GM21528 (cell line): ENCODE measurements around the gene KLF9.
"Not testable (repeated sequence)": the region's sequence is repeated elsewhere in the genome, so short reads cannot be mapped to it uniquely, and the experiment has no call there.

ENCODE experiments used
- ATAC-seq: cut with Tn5 transposase; IDR thresholded peaks from one replicate; pipeline ENCODE4 v1.9.1; 2021; ENCODE audit warnings: mild to moderate bottlenecking, moderate library complexity; ENCODE audit not compliant: unreplicated experiment, low FRiP score

Gene KLF9

DNA sequence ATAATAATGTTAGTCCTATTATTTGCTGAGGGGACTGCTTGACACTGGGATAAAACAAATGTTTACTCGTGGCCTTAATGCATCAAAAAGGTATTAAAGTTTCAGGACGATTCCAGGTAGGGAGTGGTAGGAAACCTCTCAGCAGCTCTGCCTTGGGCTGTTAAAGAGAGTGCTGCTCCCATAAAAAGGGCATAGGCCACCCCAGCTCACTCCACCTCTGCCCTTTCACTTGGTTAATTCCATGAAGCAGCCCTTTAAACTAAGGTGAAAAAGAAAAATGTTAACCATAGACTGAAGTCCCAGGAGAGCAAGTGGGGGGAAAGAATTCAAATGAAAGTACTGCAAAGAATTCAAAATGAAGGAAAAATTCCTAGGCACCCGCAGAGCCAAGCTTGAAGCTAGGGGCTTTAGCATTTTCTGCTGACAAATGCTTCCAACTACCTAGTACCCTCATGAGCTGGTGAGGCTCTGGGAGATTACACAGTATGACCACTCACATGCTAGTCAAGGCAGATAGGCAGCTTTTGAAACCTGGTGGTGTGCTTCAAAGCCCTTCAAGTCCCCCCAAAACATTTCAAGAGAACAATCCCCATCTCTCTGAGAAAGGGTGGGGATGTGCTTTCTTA is 8.5 kb downstream of the KLF9 start:
- ATAC-seq = peak; percentile 33

DNA sequence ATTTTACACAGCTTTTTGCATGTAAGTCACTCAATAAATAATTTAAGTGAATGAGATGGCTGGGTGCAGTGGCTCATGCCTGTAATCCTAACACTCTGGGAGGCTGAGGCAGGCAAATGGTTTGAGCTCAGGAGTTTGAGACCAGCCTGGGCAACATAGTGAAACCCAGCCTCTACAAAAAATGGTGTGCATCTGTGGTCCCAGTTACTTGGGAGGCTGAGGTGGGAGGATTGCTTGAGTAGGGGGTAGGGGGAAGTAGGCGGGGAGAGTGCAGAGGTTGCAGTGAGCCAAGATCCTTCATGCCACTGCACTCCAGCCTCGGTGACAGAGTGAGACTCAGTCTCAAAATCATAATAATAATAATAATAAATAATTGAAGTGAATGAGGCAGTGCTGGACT is 10.2 kb downstream of the KLF9 start:
- ATAC-seq = no peak

DNA sequence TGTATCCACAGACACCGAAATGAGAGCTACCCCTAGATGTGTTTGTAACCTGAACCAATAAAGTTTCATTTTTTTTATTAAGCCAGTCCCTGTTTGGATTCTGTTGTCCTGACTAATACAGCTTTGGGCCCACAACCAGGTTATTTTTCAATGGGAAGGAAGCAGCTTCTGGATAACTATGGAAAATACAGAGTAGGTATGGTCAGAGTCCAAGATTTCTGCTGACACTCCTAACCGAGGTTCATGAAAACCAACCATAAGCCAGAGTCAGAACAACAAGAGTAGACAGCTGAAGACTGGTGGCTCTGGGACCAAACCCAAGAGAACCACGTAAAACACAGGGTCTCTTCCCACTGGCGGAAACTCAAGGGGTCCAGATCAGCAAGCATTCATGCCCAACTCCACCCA is 10.8 kb downstream of the KLF9 start:
- no peak for ATAC-seq

DNA sequence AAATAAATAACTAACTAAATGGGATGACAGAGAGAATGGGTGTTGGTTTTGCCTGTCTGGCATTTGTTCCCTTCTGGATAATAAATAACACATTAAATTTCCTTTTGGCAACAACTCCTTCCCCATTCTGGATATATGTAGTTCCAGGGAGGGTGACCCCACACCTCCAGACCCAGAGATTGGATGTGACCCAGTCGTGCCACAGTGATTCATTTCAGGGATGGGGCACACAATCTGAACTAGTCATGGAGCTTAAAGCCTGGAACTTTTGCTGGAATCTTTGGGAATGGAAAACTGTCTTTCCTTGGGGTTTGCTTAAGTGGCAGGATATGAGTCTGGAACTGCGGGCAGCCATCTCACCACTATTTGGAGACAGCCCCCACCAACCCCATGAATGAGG is 11.3 kb downstream of the KLF9 start:
- no peak for ATAC-seq

DNA sequence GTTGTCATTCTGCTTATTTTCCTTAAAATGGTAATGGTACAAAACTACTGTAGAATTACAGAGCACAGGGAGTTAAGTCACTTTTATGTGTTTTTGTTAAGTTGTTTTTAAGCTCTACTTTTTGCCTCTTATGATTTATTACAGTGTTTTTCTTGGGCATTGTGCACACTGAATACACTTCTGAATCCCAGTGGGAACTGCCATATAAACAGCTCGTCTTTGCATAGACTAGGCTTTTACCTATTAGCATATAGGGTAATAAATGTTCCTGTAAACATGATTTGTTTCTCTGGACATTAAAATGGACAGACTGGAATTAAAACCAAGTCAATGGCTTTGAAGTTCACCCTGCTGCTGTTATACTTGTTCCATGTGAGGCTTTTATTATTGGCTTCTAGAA is 12.2 kb downstream of the KLF9 start:
- no peak for ATAC-seq

DNA sequence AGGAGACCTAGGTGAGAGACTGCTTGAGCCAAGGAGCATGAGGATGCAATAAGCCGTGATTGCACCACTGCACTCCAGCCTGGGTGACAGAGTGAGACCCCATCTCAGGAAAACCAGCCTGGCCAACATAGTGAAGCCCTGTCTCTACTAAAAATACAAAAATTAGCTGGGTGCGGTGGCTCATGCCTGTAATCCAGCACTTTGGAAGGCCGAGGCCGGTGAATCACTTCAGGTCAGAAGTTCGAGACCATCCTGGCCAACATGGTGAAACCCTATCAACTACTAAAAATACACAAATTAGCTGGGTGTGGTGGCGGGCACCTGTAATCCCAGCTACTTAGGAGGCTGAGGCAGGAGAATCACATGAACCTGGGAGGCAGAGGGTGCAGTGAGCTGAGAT is 13.2 kb downstream of the KLF9 start:
- ATAC-seq = not testable (repeated sequence)

DNA sequence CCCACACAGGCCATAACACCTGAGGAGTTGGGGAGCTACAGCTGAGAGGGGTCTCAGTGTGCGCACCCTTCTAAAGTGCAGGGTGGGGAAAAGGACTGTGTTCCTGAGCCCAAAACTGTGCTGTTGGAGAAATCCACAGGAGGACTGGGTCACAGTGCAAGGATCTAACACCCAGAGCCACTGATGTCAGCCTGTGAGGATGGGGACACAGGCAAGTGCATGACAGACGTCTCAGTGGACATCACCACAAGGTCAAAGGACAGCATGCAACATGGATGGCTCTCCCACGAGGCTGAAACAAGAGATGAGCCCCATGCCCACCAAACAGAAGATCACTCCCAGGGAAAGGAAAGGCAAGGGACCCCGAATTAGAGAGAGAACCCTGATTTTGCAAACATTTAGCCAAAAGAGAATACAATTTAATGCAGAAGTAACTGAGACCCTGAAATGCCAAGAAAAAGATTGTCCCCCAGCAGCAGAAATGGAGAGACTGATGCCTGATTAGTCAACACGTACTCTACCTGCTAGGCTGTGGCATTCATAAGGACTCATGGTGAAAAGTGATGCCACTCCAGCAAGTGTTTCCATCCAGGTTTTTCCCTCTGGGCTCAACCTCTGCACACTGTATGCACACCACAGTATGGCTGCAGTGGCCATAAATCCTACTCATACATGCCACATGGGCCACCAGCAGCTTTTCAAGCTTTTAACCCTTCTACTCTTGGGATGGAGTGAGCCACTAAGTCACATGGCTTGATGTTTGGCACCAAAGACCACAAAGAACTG is 14.2 kb downstream of the KLF9 start:
- no peak for ATAC-seq

DNA sequence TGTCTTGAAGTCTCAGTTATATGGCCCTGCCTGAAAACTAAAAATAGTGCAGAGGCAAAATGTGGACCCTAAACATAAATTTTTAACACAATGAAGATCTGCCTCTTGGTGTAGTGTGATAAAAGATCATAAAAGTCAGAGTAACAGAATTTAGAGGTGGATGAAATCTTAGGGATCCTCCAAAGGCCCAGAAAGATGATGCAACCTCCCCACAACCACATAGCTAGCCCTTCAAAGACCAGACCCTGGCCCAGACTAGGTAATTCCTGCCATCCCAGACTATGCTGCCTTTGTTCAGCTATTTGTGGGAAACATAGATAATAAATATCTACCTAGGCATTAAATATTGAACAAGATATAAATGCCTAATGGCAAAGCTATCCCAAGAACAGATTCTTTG is 15.3 kb downstream of the KLF9 start:
- no peak for ATAC-seq

DNA sequence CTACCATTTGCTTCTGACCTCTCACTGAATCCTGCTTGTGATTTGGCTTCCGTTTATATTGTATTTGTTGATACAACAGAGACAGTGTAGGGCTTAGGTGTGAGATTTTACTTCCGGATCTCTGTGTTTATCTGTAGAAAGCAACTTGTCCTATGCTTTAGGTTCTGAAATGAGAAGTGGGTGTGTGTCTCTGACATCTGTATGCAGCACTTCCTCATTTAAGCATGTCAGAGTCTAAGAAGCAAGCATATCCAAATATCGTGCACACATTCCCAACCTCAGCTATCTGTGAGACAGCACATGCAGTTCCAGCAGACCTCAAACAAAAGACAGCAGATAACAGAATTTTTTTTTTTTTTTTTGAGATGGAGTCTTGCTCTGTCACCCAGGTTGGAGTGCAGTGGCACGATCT is 16.3 kb downstream of the KLF9 start:
- ATAC-seq = peak; percentile 98

DNA sequence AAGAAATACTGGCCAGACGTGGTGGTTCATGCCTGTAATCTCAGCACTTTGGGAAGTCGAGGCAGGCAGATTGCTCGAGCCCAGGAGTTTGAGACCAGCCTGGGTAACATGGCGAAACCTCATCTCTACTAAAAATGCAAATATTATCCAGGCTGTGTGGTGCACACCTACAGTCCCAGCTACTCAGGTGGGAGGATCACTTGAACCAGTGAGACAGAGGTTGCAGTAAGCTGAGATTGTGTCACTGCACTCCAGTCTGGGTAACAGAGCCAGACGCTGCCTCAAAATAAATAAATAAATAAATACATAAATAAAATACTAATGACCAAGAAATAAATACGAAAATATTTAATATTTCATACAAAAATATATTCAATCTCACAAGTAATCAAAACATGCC is 18.8 kb downstream of the KLF9 start:
- ATAC-seq = no peak

DNA sequence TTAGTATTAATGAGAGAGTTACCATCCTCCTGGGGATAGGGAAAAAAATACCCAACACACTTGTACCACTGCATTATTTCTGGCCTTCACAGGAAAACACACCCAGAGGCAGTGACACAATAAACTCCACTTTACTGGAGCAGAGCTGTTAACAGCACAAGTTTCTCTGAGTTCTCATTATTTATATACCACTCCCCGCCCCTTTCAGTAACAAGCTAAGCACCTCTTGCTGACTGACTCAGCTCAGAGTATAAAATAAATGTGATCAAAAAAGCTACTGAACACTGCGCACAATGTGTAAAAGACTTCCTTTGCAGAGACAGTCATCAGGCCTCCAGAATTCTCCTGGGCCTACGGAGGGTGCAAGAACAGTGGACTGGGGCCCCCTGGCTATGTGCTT is 21.6 kb downstream of the KLF9 start:
- no peak for ATAC-seq

DNA sequence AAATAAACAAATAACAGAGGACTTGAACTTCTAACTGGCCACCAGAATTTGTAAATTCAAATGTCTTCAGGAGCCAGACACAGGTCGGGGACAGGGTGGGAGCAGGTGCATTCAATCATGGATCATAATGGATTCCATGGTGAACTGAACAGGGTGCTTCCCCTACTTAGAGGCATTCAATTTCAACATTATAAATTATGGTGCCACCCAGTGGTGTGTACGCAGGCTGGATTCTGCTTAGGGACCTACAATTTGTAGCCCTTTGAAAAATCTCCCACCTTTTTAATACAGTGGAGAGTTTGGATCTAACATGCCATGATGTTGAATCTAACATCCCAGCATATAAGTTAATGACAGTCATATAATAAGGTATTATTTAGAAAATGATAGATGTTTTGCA is 22.3 kb downstream of the KLF9 start:
- ATAC-seq = no peak

DNA sequence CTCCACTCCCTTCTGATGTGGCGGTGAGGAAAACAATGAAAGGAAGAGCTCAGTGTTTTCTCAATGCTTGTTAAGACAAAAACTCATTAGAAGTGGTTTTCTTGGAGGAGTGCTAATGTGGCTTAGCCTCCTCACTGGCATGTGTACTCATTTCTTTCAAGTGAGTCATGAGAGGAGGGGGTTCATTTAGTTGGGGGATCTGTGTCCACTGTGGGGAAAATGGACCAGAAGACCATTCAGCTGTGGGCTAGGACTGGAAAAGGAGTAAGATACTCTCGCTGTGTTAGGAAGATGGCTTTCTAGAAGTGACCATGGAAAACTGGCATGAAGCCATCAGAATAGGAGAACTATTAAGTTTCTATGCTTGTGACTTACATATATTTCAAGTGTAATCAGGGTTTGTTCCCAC is 23.5 kb downstream of the KLF9 start:
- ATAC-seq = no peak

DNA sequence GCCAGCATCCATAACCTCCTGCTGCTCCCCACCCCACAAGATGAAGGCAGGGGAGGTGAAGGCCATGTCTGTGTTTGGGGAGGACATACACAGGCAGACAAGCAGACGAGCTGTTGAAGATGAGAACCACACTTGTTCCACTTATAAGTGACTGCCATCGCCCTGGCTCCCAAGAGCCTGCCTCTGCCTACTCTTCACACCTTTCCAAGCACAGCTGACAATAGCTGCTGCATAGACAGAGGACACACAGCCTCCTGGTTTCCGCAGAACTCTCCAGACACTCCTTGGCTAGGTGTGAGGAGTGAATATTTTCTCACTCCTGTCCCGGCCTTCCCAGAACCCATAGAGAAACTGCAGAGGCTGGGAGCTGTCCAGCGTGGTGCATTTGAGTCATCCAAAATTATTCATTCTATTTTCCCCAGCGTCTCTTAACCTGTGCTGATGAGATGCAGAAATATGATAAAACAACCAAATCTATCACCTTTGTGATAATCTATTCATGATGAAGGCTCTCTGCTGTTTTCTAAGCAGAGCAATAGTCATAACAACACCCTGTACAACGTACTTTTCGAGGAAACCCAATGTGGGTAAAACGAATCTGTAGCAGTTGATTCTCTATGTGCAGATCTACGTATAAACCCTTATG is 24.7 kb downstream of the KLF9 start:
- ATAC-seq = no peak

DNA sequence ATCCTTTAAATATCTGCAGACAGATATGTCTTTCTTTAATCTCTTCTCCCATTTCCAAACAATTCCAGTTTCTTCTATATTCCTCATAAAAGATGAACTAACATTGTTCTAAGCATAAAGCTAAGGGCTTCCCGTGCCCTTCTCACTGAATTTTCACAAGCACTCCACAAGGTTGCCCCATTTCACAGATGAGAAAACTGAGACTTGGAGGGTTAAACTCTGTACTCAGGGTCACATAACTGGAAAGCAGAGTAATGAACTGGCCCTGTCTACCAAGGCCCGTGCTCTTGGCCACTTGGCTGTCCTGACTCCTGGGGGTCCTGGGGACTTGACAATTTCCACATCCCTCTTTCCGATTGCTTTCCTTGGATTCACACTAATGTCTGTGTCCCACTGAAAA is 25.3 kb downstream of the KLF9 start:
- ATAC-seq = no peak

DNA sequence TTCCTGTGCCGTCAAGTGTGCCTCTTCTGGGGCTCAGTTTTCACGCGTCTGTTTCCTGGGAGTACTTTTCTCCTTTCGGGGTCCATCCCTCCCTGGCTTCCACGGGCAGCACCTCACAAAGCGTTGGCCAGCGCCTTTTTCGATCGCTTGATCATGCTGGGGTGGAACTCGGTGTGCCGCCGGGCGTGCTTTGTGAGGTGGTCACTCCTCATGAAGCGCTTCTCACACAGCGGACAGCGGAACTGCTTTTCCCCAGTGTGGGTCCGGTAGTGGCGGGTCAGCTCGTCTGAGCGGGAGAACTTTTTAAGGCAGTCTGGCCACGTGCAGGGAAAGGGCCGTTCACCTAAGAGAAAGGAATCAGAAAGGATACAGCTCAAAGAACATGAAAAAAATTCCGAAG is 26.8 kb downstream of the KLF9 start:
- ATAC-seq = no peak

DNA sequence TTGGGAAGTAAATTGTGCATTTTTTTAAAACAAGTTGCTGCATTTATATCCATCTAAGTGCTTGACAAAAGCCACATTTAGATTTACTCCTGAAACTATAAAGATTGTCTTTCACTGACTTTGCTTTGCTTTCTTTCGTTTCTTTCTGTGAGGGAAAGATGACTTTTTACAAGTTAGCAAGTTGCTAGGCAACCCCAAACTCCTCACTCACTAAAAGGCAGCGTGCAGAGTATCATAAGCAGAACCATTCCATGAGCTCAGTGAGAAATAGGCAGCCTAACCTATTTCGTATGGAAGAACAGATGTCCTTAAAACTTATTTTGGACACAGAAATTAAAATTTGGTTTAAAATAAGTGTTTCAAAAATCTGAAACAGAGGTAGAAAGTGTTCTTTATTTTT is 29.0 kb downstream of the KLF9 start:
- no peak for ATAC-seq

DNA sequence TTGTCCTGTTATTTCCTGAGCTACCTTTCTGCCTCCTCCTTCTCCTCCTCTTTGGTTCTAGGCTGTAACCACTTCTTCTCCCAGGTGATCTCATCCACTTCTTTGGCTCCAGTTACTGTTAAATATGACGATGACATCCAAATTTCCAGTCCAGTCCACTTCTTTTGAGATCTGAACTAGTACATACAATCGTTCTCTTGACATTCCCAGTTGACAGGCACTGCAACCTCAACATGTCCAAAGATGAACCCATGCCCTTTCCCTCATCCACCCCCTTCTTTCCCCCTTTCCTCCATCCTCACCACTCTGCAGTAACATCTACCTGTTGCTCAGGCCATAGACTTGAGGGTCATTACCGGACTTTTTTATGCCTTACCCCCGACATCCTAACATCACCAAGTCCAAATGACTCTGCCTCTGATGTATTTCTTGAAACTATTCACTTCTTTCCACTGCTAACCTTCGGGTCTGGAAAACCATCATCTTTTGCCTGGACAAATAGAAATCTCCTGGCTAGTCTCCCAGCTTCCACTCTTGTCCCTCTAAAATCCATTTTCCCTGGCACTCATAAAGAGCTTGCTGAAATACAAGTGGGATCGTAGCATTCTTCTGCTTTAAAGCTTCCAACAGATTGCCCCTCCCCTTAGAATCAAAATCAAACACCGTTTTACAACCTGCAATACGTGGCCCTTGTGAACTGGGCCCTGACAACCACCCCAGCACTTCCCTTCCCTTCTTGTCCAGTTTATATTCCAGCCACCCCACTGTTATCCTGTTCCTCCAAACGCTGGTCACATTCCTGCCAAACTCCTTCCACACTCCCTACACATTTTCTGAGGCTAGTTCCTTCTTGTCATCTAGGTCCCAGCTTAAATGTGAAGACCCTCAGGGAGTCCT is 31.5 kb downstream of the KLF9 start:
- no peak for ATAC-seq

DNA sequence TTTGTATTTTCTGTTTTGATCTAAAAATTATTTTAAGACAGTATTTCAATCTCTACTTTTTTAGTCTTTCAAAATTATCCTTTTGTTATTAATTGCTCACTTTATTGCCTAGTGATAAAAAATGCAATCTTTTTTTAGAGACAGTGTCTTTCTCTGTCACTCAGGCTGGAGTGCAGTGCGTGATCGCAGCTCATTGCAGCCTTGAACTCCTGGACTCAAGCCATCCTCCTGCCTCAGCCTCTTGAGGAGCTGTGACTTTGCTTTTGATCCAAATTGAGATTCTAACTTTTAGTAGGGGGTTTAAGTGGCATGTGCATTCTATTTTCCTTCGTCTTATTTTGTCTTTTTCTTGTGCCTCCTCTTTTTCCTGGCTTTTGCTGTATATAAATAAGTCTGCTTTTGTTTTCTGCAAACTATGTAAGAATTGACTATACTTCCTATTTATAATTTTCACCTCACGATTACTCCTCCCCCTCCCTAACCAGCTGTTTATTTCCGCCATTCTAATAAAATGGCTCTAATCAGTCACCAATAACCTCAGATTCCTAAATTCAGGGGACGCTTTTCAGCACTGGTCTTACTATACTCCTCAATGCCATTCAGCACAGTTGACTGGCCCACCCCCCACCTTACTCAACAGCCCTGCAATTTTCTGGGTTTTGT is 32.3 kb downstream of the KLF9 start:
- ATAC-seq = no peak

DNA sequence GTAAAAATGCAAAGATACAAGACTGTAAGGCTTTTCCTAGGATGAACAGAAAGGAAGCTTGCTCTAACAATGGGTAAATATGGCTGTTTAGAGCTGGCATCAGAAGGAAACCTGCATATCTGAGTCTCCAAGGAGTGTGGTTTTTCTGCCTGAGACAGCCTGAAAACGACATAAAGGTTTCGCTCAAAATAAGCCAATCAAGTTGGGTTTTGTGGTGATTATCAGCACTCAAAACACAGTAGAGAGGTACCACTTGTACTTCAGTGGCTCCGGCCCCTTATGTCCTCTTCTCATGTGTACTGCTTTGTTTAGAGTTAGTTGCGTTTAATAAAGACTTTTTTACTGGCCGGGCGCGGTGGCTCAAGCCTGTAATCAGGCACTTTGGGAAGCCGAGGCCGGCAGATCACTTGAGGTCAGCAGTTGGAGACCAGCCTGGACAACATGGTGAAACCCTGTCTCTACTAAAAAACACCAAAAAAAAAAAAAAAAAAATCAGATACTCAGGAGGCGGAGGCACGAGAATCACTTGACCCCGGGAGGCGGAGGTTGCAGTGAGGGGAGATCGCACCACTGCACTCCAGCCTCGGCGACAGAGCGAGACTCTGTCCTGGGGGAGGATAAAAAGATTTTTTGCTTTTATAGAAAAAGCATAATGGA is 39.4 kb downstream of the KLF9 start:
- ATAC-seq = no peak
